ENCODE results near the gene M6PR.

DNA sequence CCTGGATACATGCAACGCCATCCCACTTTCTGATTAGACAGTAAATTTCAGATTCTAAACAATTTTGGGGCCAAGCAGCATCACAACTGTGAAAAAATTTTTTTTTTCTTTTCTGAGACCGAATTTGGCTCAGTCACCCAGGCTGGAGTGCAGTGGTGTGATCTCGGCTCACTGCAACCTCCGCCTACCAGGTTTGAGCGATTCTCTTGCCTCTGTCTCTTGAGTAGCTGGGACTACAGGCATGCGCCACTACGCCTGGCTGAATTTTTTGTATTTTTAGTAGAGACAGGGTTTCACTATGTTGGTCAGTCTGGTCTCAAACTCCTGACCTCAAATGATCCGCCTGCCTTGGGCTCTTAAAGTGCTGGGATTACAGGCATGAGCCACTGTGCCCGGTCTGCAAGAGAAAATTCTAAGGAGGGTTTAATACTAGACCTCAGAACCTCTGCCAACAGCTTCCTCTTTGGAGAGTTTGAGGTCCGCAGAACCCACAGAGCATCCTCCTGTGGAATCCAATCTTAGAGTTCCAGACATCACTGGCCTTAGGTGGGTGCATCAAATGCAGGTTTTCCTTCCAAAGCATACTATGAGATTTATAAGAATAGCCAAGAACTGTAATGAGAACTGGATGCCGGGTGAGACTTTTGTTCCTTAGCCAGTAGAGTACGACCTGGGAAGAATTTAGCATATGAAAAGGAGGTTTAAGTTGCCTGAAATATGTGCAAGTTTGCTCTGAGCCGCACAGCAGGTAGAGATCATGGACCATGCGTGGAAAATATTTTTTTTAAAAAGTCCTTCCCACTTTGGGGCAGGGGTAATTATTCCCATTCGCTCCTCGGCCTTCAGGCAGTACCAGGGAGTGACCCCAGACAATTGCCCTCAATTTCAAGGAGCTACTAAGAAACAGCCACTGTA, 42.9 kb downstream of the M6PR start:
- TF ChIP-seq POLR2A (IDR thresholded peaks at IDR 0.05) (no peak), EP300 (IDR thresholded peaks at IDR 0.05) (no peak), POLR2AphosphoS5 (IDR thresholded peaks at IDR 0.05) (no peak)
- TF ChIP-seq, protein P1, sequence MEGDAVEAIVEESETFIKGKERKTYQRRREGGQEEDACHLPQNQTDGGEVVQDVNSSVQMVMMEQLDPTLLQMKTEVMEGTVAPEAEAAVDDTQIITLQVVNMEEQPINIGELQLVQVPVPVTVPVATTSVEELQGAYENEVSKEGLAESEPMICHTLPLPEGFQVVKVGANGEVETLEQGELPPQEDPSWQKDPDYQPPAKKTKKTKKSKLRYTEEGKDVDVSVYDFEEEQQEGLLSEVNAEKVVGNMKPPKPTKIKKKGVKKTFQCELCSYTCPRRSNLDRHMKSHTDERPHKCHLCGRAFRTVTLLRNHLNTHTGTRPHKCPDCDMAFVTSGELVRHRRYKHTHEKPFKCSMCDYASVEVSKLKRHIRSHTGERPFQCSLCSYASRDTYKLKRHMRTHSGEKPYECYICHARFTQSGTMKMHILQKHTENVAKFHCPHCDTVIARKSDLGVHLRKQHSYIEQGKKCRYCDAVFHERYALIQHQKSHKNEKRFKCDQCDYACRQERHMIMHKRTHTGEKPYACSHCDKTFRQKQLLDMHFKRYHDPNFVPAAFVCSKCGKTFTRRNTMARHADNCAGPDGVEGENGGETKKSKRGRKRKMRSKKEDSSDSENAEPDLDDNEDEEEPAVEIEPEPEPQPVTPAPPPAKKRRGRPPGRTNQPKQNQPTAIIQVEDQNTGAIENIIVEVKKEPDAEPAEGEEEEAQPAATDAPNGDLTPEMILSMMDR (IDR thresholded peaks at IDR 0.05): no peak
